CD8-positive, alpha-beta memory T cell (primary cell): ENCODE measurements around the gene TNFSF9. TPM values are rescaled to one million over a fixed set of nuclear protein-coding genes. Genes with fewer than 3 reads are reported as not detected.
A peak's percentile ranks its signal among the peaks of the same experiment; 100 is the strongest.

Source experiments
- CTCF ChIA-PET: fragments of 350-600 bp; sonication (Branson Sonifier 250); formaldehyde crosslinking; loops from one replicate; lab custom pipeline; 2021; ENCODE audit warnings: antibody characterized with exemption; lab: Charles Lee
- POLR2A ChIA-PET: fragments of 350-600 bp; sonication (Branson Sonifier 250); formaldehyde crosslinking; loops from one replicate; lab custom pipeline; 2021; ENCODE audit warnings: antibody characterized with exemption; lab: Charles Lee
- DNase-seq, 5 donors: peaks; one replicate each; pipeline versions ENCODE4 v3.0.0 to v3.0.0-alpha.2; 2020 to 2022; ENCODE audit warnings: mixed read lengths in 1 of 5
- H3K27ac ChIP-seq: one replicate; pipeline ENCODE4 v1.7.0; 2013; ENCODE audit warnings: low read depth, mild to moderate bottlenecking, low read length, moderate library complexity
- H3K27me3 ChIP-seq: 2 replicates; pipeline ENCODE4 v1.7.0; 2013; ENCODE audit warnings: low read length, mild to moderate bottlenecking; ENCODE audit not compliant: insufficient read depth, poor library complexity, severe bottlenecking
- H3K36me3 ChIP-seq: 2 replicates; pipeline ENCODE4 v1.7.0; 2013; ENCODE audit warnings: mild to moderate bottlenecking, low read length, moderate library complexity; ENCODE audit not compliant: insufficient read depth
- H3K4me1 ChIP-seq: 2 replicates; pipeline ENCODE4 v1.7.0; 2013; ENCODE audit warnings: mild to moderate bottlenecking, low read length, moderate library complexity; ENCODE audit not compliant: insufficient read depth
- H3K4me3 ChIP-seq: 2 replicates; pipeline ENCODE4 v1.7.0; 2013; ENCODE audit warnings: mild to moderate bottlenecking, low read length
- H3K9me3 ChIP-seq: 2 replicates; pipeline ENCODE4 v1.7.0; 2013; ENCODE audit warnings: mild to moderate bottlenecking, low read length
- H3K27ac Mint-ChIP-seq, 8 donors: one replicate each; pipeline ENCODE4 v1.8.0; 2020 to 2021; ENCODE audit warnings: mixed read lengths in 8 of 8, mild to moderate bottlenecking in 6 of 8, inconsistent platforms in 3 of 8, moderate library complexity in 3 of 8
- H3K27me3 Mint-ChIP-seq, 2 donors: one replicate each; pipeline ENCODE4 v1.8.0; 2020 to 2021; ENCODE audit warnings: mixed read lengths in 2 of 2, mild to moderate bottlenecking in 1 of 2, moderate library complexity in 1 of 2
- H3K36me3 Mint-ChIP-seq, 3 donors: one replicate each; pipeline ENCODE4 v1.8.0; 2020 to 2021; ENCODE audit warnings: mixed read lengths in 3 of 3, inconsistent platforms in 1 of 3, mild to moderate bottlenecking in 1 of 3
- H3K4me1 Mint-ChIP-seq, 3 donors: one replicate each; pipeline ENCODE4 v1.8.0; 2020 to 2021; ENCODE audit warnings: mixed read lengths in 3 of 3, inconsistent platforms in 1 of 3, mild to moderate bottlenecking in 1 of 3
- H3K4me3 Mint-ChIP-seq, 7 donors: one replicate each; pipeline ENCODE4 v1.8.0; 2020 to 2021; ENCODE audit warnings: mixed read lengths in 7 of 7, mild to moderate bottlenecking in 6 of 7, moderate library complexity in 4 of 7, inconsistent platforms in 2 of 7
- H3K9me3 Mint-ChIP-seq, 5 donors: one replicate each; pipeline ENCODE4 v1.8.0; 2020 to 2022; ENCODE audit warnings: mixed read lengths in 5 of 5, mild to moderate bottlenecking in 3 of 5, moderate library complexity in 2 of 5, inconsistent platforms in 1 of 5
- polyA plus RNA-seq: library from polyadenylated mRNA; unstranded; fragments of 300-500 nt; fragmentation: Illumina TruSeq; gene quantifications from one replicate; pipeline ENCODE4 v1.2.3, GENCODE V29; 2021
- total RNA-seq, 2 experiments: library from RNA; stranded (reverse); gene quantifications; one replicate each; pipeline ENCODE4 v1.2.3, GENCODE V29; 2021

TNFSF9 gene
- total and polyA plus RNA-seq, 3 experiments from 2014 or later: 4.5 to 12.1 (median 11.3) TPM

DNA sequence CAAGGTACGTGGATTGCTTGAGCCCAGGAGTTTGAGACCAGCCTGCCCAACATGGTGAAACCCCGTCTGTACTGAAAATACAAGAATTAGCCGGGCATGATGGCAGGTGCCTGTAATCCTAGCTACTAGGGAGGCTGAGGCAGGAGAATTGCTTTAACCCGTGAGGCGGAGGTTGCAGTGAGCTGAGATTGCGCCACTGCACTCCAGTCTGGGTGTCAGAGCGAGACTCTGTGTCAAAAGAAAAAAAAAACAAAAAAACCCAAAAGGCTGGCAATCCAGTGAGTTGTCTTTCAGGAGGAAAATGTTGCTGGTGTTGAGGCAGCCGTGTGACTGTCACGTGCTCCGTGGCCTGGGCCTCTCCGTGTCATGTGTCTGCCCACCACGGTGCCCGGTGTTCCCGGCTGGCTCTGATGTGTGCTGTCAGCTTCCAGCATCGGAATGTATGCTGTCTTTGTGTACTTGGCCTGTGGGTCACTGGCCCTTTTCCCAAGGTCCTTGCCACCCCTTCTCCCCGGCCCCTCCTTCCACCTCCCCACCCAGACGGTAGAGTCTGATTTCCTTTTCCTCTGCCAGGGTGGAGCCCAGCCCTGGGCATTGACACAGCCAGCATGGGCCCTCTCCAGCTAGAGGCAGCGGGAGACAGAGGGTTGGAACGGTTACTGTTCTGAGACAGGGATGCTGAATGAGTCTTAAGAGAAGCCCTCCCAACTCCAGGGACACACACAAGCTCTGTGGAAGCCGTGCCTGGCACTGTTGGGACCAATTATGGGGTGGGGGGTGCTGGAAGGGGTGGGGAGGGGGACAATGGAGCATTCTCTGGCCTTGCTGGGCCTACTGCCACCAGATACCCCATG lies 21.5 kb upstream of the TNFSF9 start:
- peak overlapping the region in 1 of 8 donors; percentile 93 for H3K27ac Mint-ChIP-seq
- peaks cover 0 to 2% of the 10 kb centered on the region in 2 donors for H3K27me3 Mint-ChIP-seq

DNA sequence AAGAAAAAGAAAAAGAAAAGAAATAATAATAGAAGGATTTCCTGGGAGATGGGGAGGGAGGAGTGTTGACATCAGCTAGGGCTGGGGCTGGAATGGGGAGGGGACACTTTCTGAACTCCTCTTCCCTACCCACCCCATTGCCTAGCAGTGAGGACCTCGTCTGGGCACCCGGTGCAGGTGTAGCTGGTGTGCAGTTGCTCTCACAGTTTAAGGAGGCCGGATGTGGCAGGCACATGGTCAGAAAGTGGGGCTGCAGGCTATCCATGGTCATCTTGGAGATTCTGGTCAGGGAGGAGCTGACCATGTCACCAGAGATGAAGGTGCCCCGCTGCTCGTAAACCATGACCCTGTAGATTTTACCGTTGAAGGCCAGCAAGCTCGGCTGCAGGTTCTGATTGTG lies 20.2 kb upstream of the TNFSF9 start:
- H3K9me3 ChIP-seq: no peaks in the 10 kb centered on the region
- no peak overlapping the region for H3K4me3 ChIP-seq
- POLR2A ChIA-PET: no interaction called here
- H3K36me3 ChIP-seq: no peaks in the 10 kb centered on the region
- CTCF ChIA-PET: no interaction called here
- Mint-ChIP-seq H3K27ac (peak overlapping the region in 1 of 8 donors; percentile 75), H3K9me3 (no peaks in the 10 kb centered on the region), H3K36me3 (no peaks in the 10 kb centered on the region), H3K4me1 (peaks cover 0 to 3% (median 0%) of the 10 kb centered on the region in 3 donors), H3K27me3 (no peaks in the 10 kb centered on the region), H3K4me3 (no peak overlapping the region)
- H3K27ac ChIP-seq: no peak overlapping the region
- H3K27me3 ChIP-seq: no peaks in the 10 kb centered on the region
- H3K4me1 ChIP-seq: no peaks in the 10 kb centered on the region
- no peak for DNase-seq

More for the DNA sequence above, 21.5 kb upstream of the TNFSF9 start:
- Mint-ChIP-seq H3K9me3 (no peaks in the 10 kb centered on the region), H3K4me3 (no peak overlapping the region), H3K36me3 (no peaks in the 10 kb centered on the region), H3K4me1 (peaks cover 4 to 7% (median 6%) of the 10 kb centered on the region in 3 donors)
- CTCF ChIA-PET: no interaction called here
- Histone ChIP-seq H3K4me1 (peaks cover 4% of the 10 kb centered on the region), H3K27me3 (no peaks in the 10 kb centered on the region), H3K27ac (no peak overlapping the region), H3K9me3 (no peaks in the 10 kb centered on the region), H3K4me3 (no peak overlapping the region), H3K36me3 (no peaks in the 10 kb centered on the region)
- no peak for DNase-seq
- POLR2A ChIA-PET: no interaction called here

GRCh38 chr19:6514089-6514488 lies 16.7 kb upstream of the TNFSF9 start:
- Mint-ChIP-seq H3K9me3 (no peaks in the 10 kb centered on the region), H3K36me3 (peaks cover 0 to 3% (median 0%) of the 10 kb centered on the region in 3 donors), H3K27me3 (no peaks in the 10 kb centered on the region), H3K4me1 (peaks cover 26 to 29% (median 27%) of the 10 kb centered on the region in 3 donors), H3K27ac (peak overlapping the region in 3 of 8 donors; percentile 64 to 86 (median 73)), H3K4me3 (peak overlapping the region in 3 of 7 donors; percentile 30 to 32 (median 32))
- H3K4me3 ChIP-seq: no peak overlapping the region
- ChIA-PET POLR2A (no interaction called here), CTCF (no interaction called here)
- H3K27ac ChIP-seq: no peak overlapping the region
- H3K9me3 ChIP-seq: no peaks in the 10 kb centered on the region
- no peak for DNase-seq
- no peaks in the 10 kb centered on the region for H3K27me3 ChIP-seq
- H3K4me1 ChIP-seq: peaks cover 15% of the 10 kb centered on the region
- no peaks in the 10 kb centered on the region for H3K36me3 ChIP-seq

GRCh38 chr19:6514926-6515544 lies 15.8 kb upstream of the TNFSF9 start:
- H3K4me1 ChIP-seq: peaks cover 15% of the 10 kb centered on the region
- no peaks in the 10 kb centered on the region for H3K36me3 ChIP-seq
- Mint-ChIP-seq H3K4me3 (peak overlapping the region; percentile 53 to 94 (median 59)), H3K9me3 (no peaks in the 10 kb centered on the region), H3K27me3 (no peaks in the 10 kb centered on the region), H3K4me1 (peaks cover 30 to 33% (median 32%) of the 10 kb centered on the region in 3 donors), H3K36me3 (peaks cover 0 to 3% (median 0%) of the 10 kb centered on the region in 3 donors), H3K27ac (peak overlapping the region in 4 of 8 donors; percentile 41 to 59 (median 56))
- CTCF ChIA-PET: interaction anchor here (2.9 to 3.9 kb wide), 2 partner anchors 223 to 348 kb away, joined by 12 to 40 read pairs; partner anchors contain the start of gene GPR108
- no peaks in the 10 kb centered on the region for H3K9me3 ChIP-seq
- POLR2A ChIA-PET: interaction anchor here (0.6 kb wide), 1 partner anchor 349 kb away, joined by 4 read pairs; no protein-coding TSS in a partner anchor
- H3K4me3 ChIP-seq: no peak overlapping the region
- no peak for DNase-seq
- H3K27me3 ChIP-seq: no peaks in the 10 kb centered on the region
- H3K27ac ChIP-seq: no peak overlapping the region

DNA sequence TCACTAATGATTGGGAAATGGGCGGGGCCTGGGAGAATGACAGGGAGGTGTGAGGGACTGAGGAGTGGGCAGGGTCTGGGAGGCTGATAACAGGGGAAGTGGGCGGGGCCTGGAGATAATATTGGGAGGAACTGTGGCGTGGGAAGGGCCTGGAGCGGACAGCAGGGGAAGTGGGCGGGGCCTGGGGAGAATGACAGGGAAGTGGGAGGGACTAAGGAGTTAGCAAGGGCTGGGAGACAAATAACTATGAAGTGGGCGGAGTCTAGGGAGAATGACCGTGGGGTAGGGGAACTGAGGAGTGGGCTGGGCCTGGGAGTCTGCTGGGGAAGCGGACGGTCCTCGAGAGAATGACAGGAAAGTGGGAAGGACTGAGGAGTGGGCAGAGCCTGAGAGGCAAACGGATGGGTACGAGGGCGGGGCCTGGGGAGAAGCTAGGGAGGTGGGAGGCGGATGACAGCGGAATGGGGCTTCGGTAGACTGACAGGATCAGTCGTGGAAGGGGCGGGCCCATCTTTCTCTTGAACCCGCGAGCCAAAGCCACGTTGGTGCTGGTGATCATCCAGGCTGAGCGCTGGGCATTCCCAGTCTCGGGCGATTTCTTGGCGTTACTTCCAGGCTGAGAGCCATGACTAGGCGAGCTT lies 14.7 kb upstream of the TNFSF9 start:
- ChIA-PET CTCF (interaction anchor here (0.6 to 3.9 kb wide), 31 partner anchors 11 to 351 kb away, joined by 3 to 40 read pairs (median 4); partner anchors contain the start of genes ALKBH7, DENND1C, GPR108 and TNFSF9), POLR2A (interaction anchor here (0.7 to 1.5 kb wide), 4 partner anchors 91 to 348 kb away, joined by 3 to 7 read pairs (median 4); no protein-coding TSS in a partner anchor)
- Mint-ChIP-seq H3K27ac (peak overlapping the region; percentile 27 to 95 (median 84)), H3K4me3 (peak overlapping the region; percentile 92 to 98 (median 94)), H3K9me3 (no peaks in the 10 kb centered on the region), H3K36me3 (peaks cover 0 to 3% (median 0%) of the 10 kb centered on the region in 3 donors), H3K27me3 (no peaks in the 10 kb centered on the region), H3K4me1 (peaks cover 31 to 37% (median 32%) of the 10 kb centered on the region in 3 donors)
- H3K36me3 ChIP-seq: no peaks in the 10 kb centered on the region
- H3K4me1 ChIP-seq: peaks cover 15% of the 10 kb centered on the region
- no peaks in the 10 kb centered on the region for H3K9me3 ChIP-seq
- peak overlapping the region; percentile 84 for H3K4me3 ChIP-seq
- H3K27ac ChIP-seq: peak overlapping the region; percentile 70
- peak; percentile 49 to 73 (median 56) for DNase-seq
- no peaks in the 10 kb centered on the region for H3K27me3 ChIP-seq

GRCh38 chr19:6516659-6517291 lies 14.1 kb upstream of the TNFSF9 start:
- no peaks in the 10 kb centered on the region for H3K9me3 Mint-ChIP-seq
- Histone ChIP-seq H3K4me3 (peak overlapping the region; percentile 84), H3K36me3 (no peaks in the 10 kb centered on the region), H3K9me3 (no peaks in the 10 kb centered on the region), H3K27me3 (no peaks in the 10 kb centered on the region), H3K27ac (peak overlapping the region; percentile 70), H3K4me1 (peaks cover 16% of the 10 kb centered on the region)
- POLR2A ChIA-PET: interaction anchor here (0.5 to 1.5 kb wide), 5 partner anchors 92 to 347 kb away, joined by 3 to 7 read pairs (median 5); no protein-coding TSS in a partner anchor
- CTCF ChIA-PET: interaction anchor here (0.6 to 3.9 kb wide), 32 partner anchors 12 to 351 kb away, joined by 3 to 40 read pairs (median 4); partner anchors contain the start of genes ALKBH7, DENND1C, GPR108 and TNFSF9
- no peaks in the 10 kb centered on the region for H3K27me3 Mint-ChIP-seq
- peak overlapping the region; percentile 13 to 96 (median 92) for H3K27ac Mint-ChIP-seq
- peak; percentile 81 to 93 (median 88) for DNase-seq
- peaks cover 32 to 38% (median 33%) of the 10 kb centered on the region in 3 donors for H3K4me1 Mint-ChIP-seq
- H3K36me3 Mint-ChIP-seq: peaks cover 0 to 3% (median 0%) of the 10 kb centered on the region in 3 donors
- H3K4me3 Mint-ChIP-seq: peak overlapping the region; percentile 92 to 98 (median 94)
